Measurements from ENCODE around the gene AFF3.

The AFF3 gene

GRCh38 chr2:100184055-100184737, 41.8 kb upstream of the AFF3 start:
- TF ChIP-seq CTCF (IDR thresholded peaks at IDR 0.05; ENCODE audit: low read depth, low read length) = no peak
- DNase-seq (ENCODE audit: extremely low read depth, low read depth) = no peak

- no peak for TF ChIP-seq CTCF (IDR thresholded peaks at IDR 0.05; ENCODE audit: low read depth, low read length)
- DNase-seq (ENCODE audit: extremely low read depth, low read depth) = peak; percentile 41
Measured at GRCh38 chr2:100182494-100183361, 40.3 kb upstream of the AFF3 start.

- no peak for DNase-seq (ENCODE audit: extremely low read depth, low read depth)
- no peak for TF ChIP-seq CTCF (IDR thresholded peaks at IDR 0.05; ENCODE audit: low read depth, low read length)
Measured at GRCh38 chr2:100180503-100180902, 38.1 kb upstream of the AFF3 start.

GRCh38 chr2:100179806-100180205, 37.4 kb upstream of the AFF3 start:
- no peak for TF ChIP-seq CTCF (IDR thresholded peaks at IDR 0.05; ENCODE audit: low read depth, low read length)
- no peak for DNase-seq (ENCODE audit: extremely low read depth, low read depth)

- DNase-seq (ENCODE audit: extremely low read depth, low read depth) = no peak
- TF ChIP-seq CTCF (IDR thresholded peaks at IDR 0.05; ENCODE audit: low read depth, low read length) = no peak
Measured at GRCh38 chr2:100178864-100179263, 36.5 kb upstream of the AFF3 start.

- no peak for DNase-seq (ENCODE audit: extremely low read depth, low read depth)
Measured at GRCh38 chr2:100178085-100178788, 35.8 kb upstream of the AFF3 start.

More at GRCh38 chr2:100178085-100178788, 35.8 kb upstream of the AFF3 start:
- peak; percentile 9 for TF ChIP-seq CTCF (IDR thresholded peaks at IDR 0.05; ENCODE audit: low read depth, low read length)

Measured in AG09319 (cell line).